ENCODE results near the gene CACNA1C. TPM values are rescaled to one million over a fixed set of nuclear protein-coding genes. Genes with fewer than 3 reads are reported as not detected.

The CACNA1C gene
- total RNA-seq, 1 experiment from 2014 or later, result 3.7 TPM

GRCh38 chr12:2743478-2743877, 690.7 kb downstream of the CACNA1C start:
- DNase-seq (ENCODE audit: low spot score), result no peak
- ChIA-PET POLR2A (ENCODE audit: low non-redundant PET) (no interaction called here), CTCF (no interaction called here)
- no peak for TF ChIP-seq EZH2 (IDR thresholded peaks at IDR 0.05; ENCODE audit: borderline replicate concordance, low read depth, low read length, poor library complexity, severe bottlenecking)
- TF ChIP-seq, protein P1, sequence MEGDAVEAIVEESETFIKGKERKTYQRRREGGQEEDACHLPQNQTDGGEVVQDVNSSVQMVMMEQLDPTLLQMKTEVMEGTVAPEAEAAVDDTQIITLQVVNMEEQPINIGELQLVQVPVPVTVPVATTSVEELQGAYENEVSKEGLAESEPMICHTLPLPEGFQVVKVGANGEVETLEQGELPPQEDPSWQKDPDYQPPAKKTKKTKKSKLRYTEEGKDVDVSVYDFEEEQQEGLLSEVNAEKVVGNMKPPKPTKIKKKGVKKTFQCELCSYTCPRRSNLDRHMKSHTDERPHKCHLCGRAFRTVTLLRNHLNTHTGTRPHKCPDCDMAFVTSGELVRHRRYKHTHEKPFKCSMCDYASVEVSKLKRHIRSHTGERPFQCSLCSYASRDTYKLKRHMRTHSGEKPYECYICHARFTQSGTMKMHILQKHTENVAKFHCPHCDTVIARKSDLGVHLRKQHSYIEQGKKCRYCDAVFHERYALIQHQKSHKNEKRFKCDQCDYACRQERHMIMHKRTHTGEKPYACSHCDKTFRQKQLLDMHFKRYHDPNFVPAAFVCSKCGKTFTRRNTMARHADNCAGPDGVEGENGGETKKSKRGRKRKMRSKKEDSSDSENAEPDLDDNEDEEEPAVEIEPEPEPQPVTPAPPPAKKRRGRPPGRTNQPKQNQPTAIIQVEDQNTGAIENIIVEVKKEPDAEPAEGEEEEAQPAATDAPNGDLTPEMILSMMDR (conservative IDR thresholded peaks at IDR 0.05; ENCODE audit: low read depth, low read length), result no peak
- Histone ChIP-seq H3K4me3 (ENCODE audit: low read depth, low read length, poor library complexity, severe bottlenecking) (no peak overlapping the region), H3K9me3 (ENCODE audit: low read depth, low read length, poor library complexity, severe bottlenecking) (no peaks in the 10 kb centered on the region), H3K36me3 (ENCODE audit: insufficient read depth, low read length, poor library complexity, severe bottlenecking) (no peaks in the 10 kb centered on the region), H3K27me3 (replicated peaks; ENCODE audit: insufficient read depth, low read depth, low read length, poor library complexity) (peaks cover 31% of the 10 kb centered on the region), H3K4me1 (ENCODE audit: insufficient read depth, low read length, poor library complexity, severe bottlenecking) (no peaks in the 10 kb centered on the region), H3K27ac (ENCODE audit: low read depth, low read length, poor library complexity, severe bottlenecking) (no peak overlapping the region)
- no TSS peak for BruUV-seq (replicated peaks)
- intact Hi-C loops (cut with micrococcal nuclease; ENCODE audit: unreplicated experiment), result no loop called here

- no peak for TF ChIP-seq EZH2 (IDR thresholded peaks at IDR 0.05; ENCODE audit: borderline replicate concordance, low read depth, low read length, poor library complexity, severe bottlenecking)
- TF ChIP-seq, protein P1 (conservative IDR thresholded peaks at IDR 0.05; ENCODE audit: low read depth, low read length), result no peak
- H3K9me3 ChIP-seq (ENCODE audit: low read depth, low read length, poor library complexity, severe bottlenecking), result no peaks in the 10 kb centered on the region
- ChIA-PET CTCF (interaction anchor here (0.7 kb wide), 1 partner anchor 39 kb away, joined by 3 read pairs; no protein-coding TSS in a partner anchor), POLR2A (ENCODE audit: low non-redundant PET) (no interaction called here)
- no peak overlapping the region for H3K4me3 ChIP-seq (ENCODE audit: low read depth, low read length, poor library complexity, severe bottlenecking)
- H3K27ac ChIP-seq (ENCODE audit: low read depth, low read length, poor library complexity, severe bottlenecking), result no peak overlapping the region
- no TSS peak for BruUV-seq (replicated peaks)
- no peaks in the 10 kb centered on the region for H3K4me1 ChIP-seq (ENCODE audit: insufficient read depth, low read length, poor library complexity, severe bottlenecking)
- peaks cover 33% of the 10 kb centered on the region for H3K27me3 ChIP-seq (replicated peaks; ENCODE audit: insufficient read depth, low read depth, low read length, poor library complexity)
- no peaks in the 10 kb centered on the region for H3K36me3 ChIP-seq (ENCODE audit: insufficient read depth, low read length, poor library complexity, severe bottlenecking)
- intact Hi-C loops (cut with micrococcal nuclease; ENCODE audit: unreplicated experiment), result no loop called here
- no peak for DNase-seq (ENCODE audit: low spot score)
These were observed 692.9 kb downstream of the CACNA1C start for GRCh38 chr12:2745655-2746054.

Other genes with a start within 250 kb of the CACNA1C start
- not detected in 2 replicates for gene LRTM2, start 232.4 kb upstream of the CACNA1C start, total RNA-seq (2021)
- 0.41 and 1.2 TPM in 2 replicates for gene CACNA2D4, start 134.3 kb upstream of the CACNA1C start, total RNA-seq (2021)
- 8.8 and 9.7 TPM in 2 replicates for gene DCP1B, start 48.5 kb upstream of the CACNA1C start, total RNA-seq (2021)

All from A673 (cell line).